Activated CD4-positive, alpha-beta memory T cell treated with anti-CD3 and anti-CD28 coated beads for 36 hours (primary cell): Measurements from ENCODE around the gene CCDC34. TPM values are rescaled to one million over a fixed set of nuclear protein-coding genes. Genes with fewer than 3 reads are reported as not detected.

Experiments
- CTCF ChIA-PET: fragments of 350-600 bp; sonication (Branson Sonifier 250); formaldehyde crosslinking; loops from one replicate; lab custom pipeline; 2021; ENCODE audit warnings: antibody characterized with exemption, inconsistent platforms; lab: Charles Lee
- POLR2A ChIA-PET: fragments of 350-600 bp; sonication (Branson Sonifier 250); formaldehyde crosslinking; loops from one replicate; lab custom pipeline; 2021; ENCODE audit warnings: antibody characterized with exemption; lab: Charles Lee
- DNase-seq: peaks from one replicate; pipeline ENCODE4 v3.0.0-alpha.2; 2020
- H3K27ac Mint-ChIP-seq: one replicate; pipeline ENCODE4 v1.8.0; 2021; ENCODE audit warnings: mixed read lengths
- H3K27me3 Mint-ChIP-seq: one replicate; pipeline ENCODE4 v1.8.0; 2021; ENCODE audit warnings: mixed read lengths
- H3K36me3 Mint-ChIP-seq: one replicate; pipeline ENCODE4 v1.8.0; 2021; ENCODE audit warnings: mixed read lengths
- H3K4me1 Mint-ChIP-seq: one replicate; pipeline ENCODE4 v1.8.0; 2021; ENCODE audit warnings: low read depth, mixed read lengths
- H3K4me3 Mint-ChIP-seq: one replicate; pipeline ENCODE4 v1.8.0; 2021; ENCODE audit warnings: mild to moderate bottlenecking, mixed read lengths
- H3K9me3 Mint-ChIP-seq: one replicate; pipeline ENCODE4 v1.8.0; 2021; ENCODE audit warnings: mixed read lengths
- intact Hi-C: fragments of 100-400 bp; cut with micrococcal nuclease; formaldehyde crosslinking; loops from one replicate; pipeline ENCODE4 v1.15.1; 2023
- total RNA-seq, 2 experiments: library from RNA; stranded (reverse); gene quantifications; one replicate each; pipeline ENCODE4 v1.2.3, GENCODE V29; 2021

The CCDC34 gene
- total RNA-seq, 2 experiments from 2014 or later: 22.8 to 23.7 TPM

GRCh38 chr11:27309046-27309445 is 54.0 kb downstream of the CCDC34 start:
- no peak for DNase-seq
- ChIA-PET CTCF (no interaction called here), POLR2A (no interaction called here)
- H3K4me1 Mint-ChIP-seq: no peaks in the 10 kb centered on the region
- H3K27me3 Mint-ChIP-seq: peaks cover 6% of the 10 kb centered on the region
- intact Hi-C loops: no loop called here
- H3K4me3 Mint-ChIP-seq: no peak overlapping the region
- no peaks in the 10 kb centered on the region for H3K36me3 Mint-ChIP-seq
- no peaks in the 10 kb centered on the region for H3K9me3 Mint-ChIP-seq
- no peak overlapping the region for H3K27ac Mint-ChIP-seq

GRCh38 chr11:27307232-27307631 is 55.8 kb downstream of the CCDC34 start:
- Mint-ChIP-seq H3K27ac (no peak overlapping the region), H3K27me3 (peaks cover 10% of the 10 kb centered on the region), H3K36me3 (no peaks in the 10 kb centered on the region), H3K4me3 (no peak overlapping the region), H3K9me3 (peaks cover 5% of the 10 kb centered on the region), H3K4me1 (no peaks in the 10 kb centered on the region)
- ChIA-PET POLR2A (no interaction called here), CTCF (interaction anchor here (1.2 kb wide), 1 partner anchor 11 kb away, joined by 4 read pairs; no protein-coding TSS in a partner anchor)
- intact Hi-C loops: no loop called here
- DNase-seq: no peak

- no peak for DNase-seq
- H3K9me3 Mint-ChIP-seq: peaks cover 5% of the 10 kb centered on the region
- H3K36me3 Mint-ChIP-seq: no peaks in the 10 kb centered on the region
- peaks cover 7% of the 10 kb centered on the region for H3K4me1 Mint-ChIP-seq
- H3K4me3 Mint-ChIP-seq: no peak overlapping the region
- peaks cover 10% of the 10 kb centered on the region for H3K27me3 Mint-ChIP-seq
- ChIA-PET POLR2A (no interaction called here), CTCF (interaction anchor here (0.7 kb wide), 1 partner anchor 9 kb away, joined by 3 read pairs; no protein-coding TSS in a partner anchor)
- H3K27ac Mint-ChIP-seq: no peak overlapping the region
- intact Hi-C loops: no loop called here
Measured at GRCh38 chr11:27305751-27306150, 57.3 kb downstream of the CCDC34 start.

GRCh38 chr11:27304514-27304913 is 58.5 kb downstream of the CCDC34 start:
- Mint-ChIP-seq H3K4me3 (no peak overlapping the region), H3K27ac (no peak overlapping the region), H3K4me1 (peaks cover 7% of the 10 kb centered on the region), H3K27me3 (peaks cover 10% of the 10 kb centered on the region), H3K36me3 (no peaks in the 10 kb centered on the region), H3K9me3 (peaks cover 5% of the 10 kb centered on the region)
- intact Hi-C loops: loop anchor here (5.0 kb wide), 1 partner anchor 58 kb away; the partner anchor contains the start of gene CCDC34
- ChIA-PET CTCF (no interaction called here), POLR2A (no interaction called here)
- DNase-seq: no peak

GRCh38 chr11:27303903-27304302 is 59.1 kb downstream of the CCDC34 start:
- intact Hi-C loops: loop anchor here (5.0 kb wide), 1 partner anchor 58 kb away; the partner anchor contains the start of gene CCDC34
- no peaks in the 10 kb centered on the region for H3K36me3 Mint-ChIP-seq
- H3K4me3 Mint-ChIP-seq: no peak overlapping the region
- peaks cover 10% of the 10 kb centered on the region for H3K27me3 Mint-ChIP-seq
- peaks cover 7% of the 10 kb centered on the region for H3K4me1 Mint-ChIP-seq
- ChIA-PET POLR2A (no interaction called here), CTCF (interaction anchor here (0.6 kb wide), 1 partner anchor 9 kb away, joined by 4 read pairs; no protein-coding TSS in a partner anchor)
- H3K9me3 Mint-ChIP-seq: peaks cover 5% of the 10 kb centered on the region
- DNase-seq: no peak
- H3K27ac Mint-ChIP-seq: no peak overlapping the region

- no peak overlapping the region for H3K4me3 Mint-ChIP-seq
- H3K9me3 Mint-ChIP-seq: peaks cover 5% of the 10 kb centered on the region
- DNase-seq: no peak
- peaks cover 8% of the 10 kb centered on the region for H3K27me3 Mint-ChIP-seq
- no peak overlapping the region for H3K27ac Mint-ChIP-seq
- H3K36me3 Mint-ChIP-seq: no peaks in the 10 kb centered on the region
- CTCF ChIA-PET: interaction anchor here (1.0 kb wide), 1 partner anchor 29 kb away, joined by 3 read pairs; no protein-coding TSS in a partner anchor
- POLR2A ChIA-PET: no interaction called here
- peaks cover 7% of the 10 kb centered on the region for H3K4me1 Mint-ChIP-seq
- intact Hi-C loops: loop anchor here (1.0 to 5.0 kb wide), 3 partner anchors 18 to 61 kb away; partner anchors contain the start of gene CCDC34
Measured at GRCh38 chr11:27300974-27301373, 62.0 kb downstream of the CCDC34 start.

GRCh38 chr11:27297616-27298015 is 65.4 kb downstream of the CCDC34 start:
- intact Hi-C loops: no loop called here
- H3K4me1 Mint-ChIP-seq: peaks cover 7% of the 10 kb centered on the region
- CTCF ChIA-PET: interaction anchor here (0.6 to 4.4 kb wide), 3 partner anchors 9 to 188 kb away, joined by 3 to 14 read pairs (median 11); no protein-coding TSS in a partner anchor

GRCh38 chr11:27296497-27296896 is 66.5 kb downstream of the CCDC34 start:
- H3K36me3 Mint-ChIP-seq: peaks cover 4% of the 10 kb centered on the region
- H3K4me3 Mint-ChIP-seq: no peak overlapping the region
- POLR2A ChIA-PET: no interaction called here
- DNase-seq: no peak
- CTCF ChIA-PET: interaction anchor here (0.5 to 4.4 kb wide), 18 partner anchors 9 to 213 kb away, joined by 3 to 14 read pairs (median 4); partner anchors contain the start of gene CCDC34
- peaks cover 6% of the 10 kb centered on the region for H3K4me1 Mint-ChIP-seq
- H3K9me3 Mint-ChIP-seq: peaks cover 11% of the 10 kb centered on the region
- intact Hi-C loops: loop anchor here (1.0 kb wide), 1 partner anchor 112 kb away; no protein-coding TSS in a partner anchor
- no peak overlapping the region for H3K27ac Mint-ChIP-seq
- peaks cover 5% of the 10 kb centered on the region for H3K27me3 Mint-ChIP-seq

More at GRCh38 chr11:27297616-27298015, 65.4 kb downstream of the CCDC34 start:
- H3K27me3 Mint-ChIP-seq: peaks cover 5% of the 10 kb centered on the region
- H3K27ac Mint-ChIP-seq: no peak overlapping the region
- POLR2A ChIA-PET: no interaction called here
- no peaks in the 10 kb centered on the region for H3K36me3 Mint-ChIP-seq
- H3K9me3 Mint-ChIP-seq: peaks cover 2% of the 10 kb centered on the region
- no peak overlapping the region for H3K4me3 Mint-ChIP-seq
- no peak for DNase-seq

- Mint-ChIP-seq H3K27ac (no peak overlapping the region), H3K27me3 (peaks cover 5% of the 10 kb centered on the region), H3K4me1 (peaks cover 1% of the 10 kb centered on the region), H3K4me3 (no peak overlapping the region), H3K36me3 (peaks cover 5% of the 10 kb centered on the region), H3K9me3 (peaks cover 17% of the 10 kb centered on the region)
- intact Hi-C loops: loop anchor here (1.0 kb wide), 1 partner anchor 112 kb away; no protein-coding TSS in a partner anchor
- DNase-seq: no peak
- CTCF ChIA-PET: interaction anchor here (0.7 to 4.4 kb wide), 17 partner anchors 10 to 214 kb away, joined by 3 to 14 read pairs (median 4); partner anchors contain the start of gene CCDC34
- POLR2A ChIA-PET: no interaction called here
Measured at GRCh38 chr11:27295928-27296327, 67.1 kb downstream of the CCDC34 start.

GRCh38 chr11:27294654-27295053 is 68.4 kb downstream of the CCDC34 start:
- Mint-ChIP-seq H3K27me3 (peaks cover 5% of the 10 kb centered on the region), H3K4me3 (no peak overlapping the region), H3K27ac (no peak overlapping the region), H3K36me3 (peaks cover 5% of the 10 kb centered on the region), H3K4me1 (no peaks in the 10 kb centered on the region), H3K9me3 (peaks cover 23% of the 10 kb centered on the region)
- DNase-seq: no peak
- CTCF ChIA-PET: no interaction called here
- intact Hi-C loops: no loop called here
- POLR2A ChIA-PET: no interaction called here

- ChIA-PET POLR2A (no interaction called here), CTCF (no interaction called here)
- H3K27me3 Mint-ChIP-seq: peaks cover 5% of the 10 kb centered on the region
- H3K9me3 Mint-ChIP-seq: peaks cover 23% of the 10 kb centered on the region
- no peak for DNase-seq
- H3K27ac Mint-ChIP-seq: no peak overlapping the region
- intact Hi-C loops: no loop called here
- no peak overlapping the region for H3K4me3 Mint-ChIP-seq
- peaks cover 5% of the 10 kb centered on the region for H3K36me3 Mint-ChIP-seq
- H3K4me1 Mint-ChIP-seq: no peaks in the 10 kb centered on the region
Measured at GRCh38 chr11:27293515-27294417, 69.2 kb downstream of the CCDC34 start.

- peaks cover 5% of the 10 kb centered on the region for H3K36me3 Mint-ChIP-seq
Measured at GRCh38 chr11:27292637-27293010, 70.4 kb downstream of the CCDC34 start.

More at GRCh38 chr11:27292637-27293010, 70.4 kb downstream of the CCDC34 start:
- H3K9me3 Mint-ChIP-seq: peaks cover 23% of the 10 kb centered on the region
- H3K27ac Mint-ChIP-seq: no peak overlapping the region
- no peaks in the 10 kb centered on the region for H3K4me1 Mint-ChIP-seq
- no peak overlapping the region for H3K4me3 Mint-ChIP-seq
- no peak for DNase-seq
- peaks cover 4% of the 10 kb centered on the region for H3K27me3 Mint-ChIP-seq
- ChIA-PET CTCF (no interaction called here), POLR2A (no interaction called here)
- intact Hi-C loops: no loop called here
